HepG2 (cell line): ENCODE measurements around the gene FBXO5. TPM values are rescaled to one million over a fixed set of nuclear protein-coding genes. Genes with fewer than 3 reads are reported as not detected.

Experiments
- ADNP ChIP-seq: sonication (generic); formaldehyde crosslinking; IDR thresholded peaks from 2 replicates; pipeline ENCODE4 v1.4.0; 2020; ENCODE audit warnings: missing genetic modification reagents
- CREB1 ChIP-seq, 2 experiments: fragments of 450-650 bp in 1 of 2; IDR thresholded peaks; 2 replicates each; pipeline ENCODE4 v1.6.1; 2016 to 2017; ENCODE audit warnings: control low read depth in 1 of 2, mild to moderate bottlenecking in 1 of 2, missing compliant biosample characterization in 1 of 2, missing genetic modification characterization in 1 of 2
- HNF4A ChIP-seq: sonication (generic); formaldehyde crosslinking; IDR thresholded peaks from 2 replicates; pipeline ENCODE4 v1.4.0; 2020; ENCODE audit warnings: missing genetic modification reagents
- HNRNPUL1 ChIP-seq: fragments of 200-400 bp; formaldehyde crosslinking; IDR thresholded peaks from 2 replicates; pipeline ENCODE4 v1.6.1; 2017; ENCODE audit warnings: low read depth, mild to moderate bottlenecking, low read length, moderate library complexity
- HOXA3 ChIP-seq: sonication (generic); formaldehyde crosslinking; IDR thresholded peaks from 2 replicates; pipeline ENCODE4 v1.5.0; 2020; ENCODE audit warnings: missing genetic modification reagents
- IRF9 ChIP-seq: sonication (generic); formaldehyde crosslinking; IDR thresholded peaks from 2 replicates; pipeline ENCODE4 v1.8.0; 2022; ENCODE audit warnings: missing genetic modification reagents, mild to moderate bottlenecking, borderline replicate concordance
- NONO ChIP-seq, 2 experiments: fragments of 450-650 bp in 1 of 2; sonication (generic) in 1 of 2; formaldehyde crosslinking in 1 of 2; IDR thresholded peaks in 1 of 2; conservative IDR thresholded peaks in 1 of 2; 2 replicates each; pipeline versions ENCODE4 v1.6.1 to v1.8.0; 2017 to 2022; ENCODE audit warnings: mild to moderate bottlenecking in 1 of 2, missing genetic modification reagents in 1 of 2, moderate library complexity in 1 of 2
- NRL ChIP-seq: sonication (generic); formaldehyde crosslinking; IDR thresholded peaks from 2 replicates; pipeline ENCODE4 v1.5.0; 2020; ENCODE audit warnings: missing genetic modification reagents, mild to moderate bottlenecking, moderate library complexity, borderline replicate concordance
- PRPF4 ChIP-seq: fragments of 200-400 bp; formaldehyde crosslinking; IDR thresholded peaks from 2 replicates; pipeline ENCODE4 v1.6.1; 2016; ENCODE audit warnings: low read length, low read depth; ENCODE audit not compliant: poor library complexity, severe bottlenecking
- RFXAP ChIP-seq: sonication (generic); formaldehyde crosslinking; IDR thresholded peaks from 2 replicates; pipeline ENCODE4 v1.4.0; 2020; ENCODE audit warnings: missing genetic modification reagents, borderline replicate concordance
- SALL1 ChIP-seq: sonication (generic); formaldehyde crosslinking; IDR thresholded peaks from 2 replicates; pipeline ENCODE4 v1.8.0; 2022; ENCODE audit warnings: mild to moderate bottlenecking, missing genetic modification reagents
- TFDP1 ChIP-seq: IDR thresholded peaks from 2 replicates; pipeline ENCODE4 v1.6.1; 2016; ENCODE audit warnings: missing compliant biosample characterization, missing genetic modification reagents, borderline replicate concordance
- YEATS4 ChIP-seq: sonication (generic); formaldehyde crosslinking; IDR thresholded peaks from 2 replicates; pipeline ENCODE4 v1.4.0; 2020; ENCODE audit warnings: missing genetic modification reagents, borderline replicate concordance
- ZFP36L2 ChIP-seq: sonication (generic); formaldehyde crosslinking; IDR thresholded peaks from 2 replicates; pipeline ENCODE4 v1.4.0; 2020; ENCODE audit warnings: missing genetic modification reagents
- ZIK1 ChIP-seq: sonication (generic); formaldehyde crosslinking; IDR thresholded peaks from 2 replicates; pipeline ENCODE4 v1.5.0; 2020; ENCODE audit warnings: mild to moderate bottlenecking, low read depth, missing genetic modification reagents, borderline replicate concordance
- ZNF10 ChIP-seq: sonication (generic); formaldehyde crosslinking; IDR thresholded peaks from 2 replicates; pipeline ENCODE4 v1.4.0; 2020; ENCODE audit warnings: mild to moderate bottlenecking, low read depth, missing genetic modification reagents, borderline replicate concordance
- ZNF468 ChIP-seq: sonication (generic); formaldehyde crosslinking; IDR thresholded peaks from 2 replicates; pipeline ENCODE4 v1.8.0; 2022; ENCODE audit warnings: mild to moderate bottlenecking, moderate library complexity, missing genetic modification reagents
- ZNF552 ChIP-seq: sonication (generic); formaldehyde crosslinking; IDR thresholded peaks from 2 replicates; pipeline ENCODE4 v1.9.0; 2022; ENCODE audit warnings: missing genetic modification reagents, mild to moderate bottlenecking, borderline replicate concordance
- ZNF556 ChIP-seq: sonication (generic); formaldehyde crosslinking; IDR thresholded peaks from 2 replicates; pipeline ENCODE4 v1.4.0; 2020; ENCODE audit warnings: mild to moderate bottlenecking, missing genetic modification reagents, borderline replicate concordance
- ZNF773 ChIP-seq: sonication (generic); formaldehyde crosslinking; IDR thresholded peaks from 2 replicates; pipeline ENCODE4 v1.4.0; 2020; ENCODE audit warnings: missing genetic modification reagents, borderline replicate concordance
- polyA plus RNA-seq, 8 experiments: library from polyadenylated mRNA; depleted of rRNA in 3 of 8; stranded (reverse) in 7 of 8; unstranded in 1 of 8; fragments of >200 nt; fragmentation: Illumina TruSeq in 4 of 8; extraction: Trizol in 4 of 8; gene quantifications; 2 replicates each; pipeline versions ENCODE4 v1.2.1 to v1.2.3, GENCODE V29; 2011 to 2016; ENCODE audit warnings: low read depth in 4 of 8, missing spikeins in 1 of 8, mixed read lengths in 1 of 8; ENCODE audit not compliant: insufficient read depth in 1 of 8
- total RNA-seq, 5 experiments: library from RNA; depleted of rRNA; stranded (reverse); fragments of >200 nt; fragmentation: Illumina TruSeq; extraction: Trizol; gene quantifications; 2 replicates each; pipeline ENCODE4 v1.2.3, GENCODE V29; 2016; ENCODE audit warnings: low read depth in 1 of 5
- TF ChIP-seq, protein P1 (sequence below): IDR thresholded peaks from 2 replicates; pipeline ENCODE4 v1.6.1; 2016; ENCODE audit warnings: low read depth, missing genetic modification reagents, missing compliant biosample characterization

FBXO5 gene
- total and polyA plus RNA-seq, 2 of the 13 experiments (the other 11 are each of a cell fraction or from before 2014, with no cell fraction given) = 15.8 to 41.5 TPM

DNA sequence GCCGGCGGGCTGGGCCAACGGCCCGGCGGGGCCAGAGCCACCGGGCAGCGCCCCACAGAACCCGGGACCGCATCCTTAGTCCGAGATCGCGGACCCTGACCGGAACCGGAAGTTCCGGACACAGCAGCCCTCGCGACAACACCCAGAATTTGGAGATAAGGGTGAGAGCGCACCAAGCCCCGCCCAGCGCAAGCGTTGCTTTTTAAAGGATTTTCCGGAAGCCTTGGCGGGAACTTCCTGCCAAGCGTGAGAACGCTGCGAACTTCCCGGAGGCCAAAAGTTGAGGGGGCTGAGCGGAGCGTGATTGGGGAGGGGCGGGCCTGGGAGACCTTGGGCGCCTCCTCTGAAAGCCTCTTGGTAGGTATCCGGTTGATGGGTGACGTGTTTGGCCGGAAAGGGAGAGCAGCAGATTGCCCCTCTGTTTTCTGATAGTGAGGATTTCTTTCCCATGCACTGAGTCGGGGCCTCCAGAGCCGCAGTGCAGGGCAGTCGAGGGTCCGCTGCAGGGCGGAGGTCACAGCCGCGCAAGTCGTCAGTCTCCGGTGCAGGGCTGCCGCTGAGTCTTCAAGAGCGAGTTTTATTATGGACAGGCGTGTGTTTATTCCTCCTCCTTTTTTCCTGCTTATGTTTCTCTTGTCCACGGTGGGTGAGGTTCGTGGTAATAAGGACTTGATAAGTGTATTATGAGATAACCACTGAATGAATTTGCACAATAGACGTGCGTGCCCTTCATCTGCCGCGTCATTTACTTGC, 19.9 kb upstream of the FBXO5 start, which contains the start of gene MTRF1L (continued):
- TF ChIP-seq, protein P1, sequence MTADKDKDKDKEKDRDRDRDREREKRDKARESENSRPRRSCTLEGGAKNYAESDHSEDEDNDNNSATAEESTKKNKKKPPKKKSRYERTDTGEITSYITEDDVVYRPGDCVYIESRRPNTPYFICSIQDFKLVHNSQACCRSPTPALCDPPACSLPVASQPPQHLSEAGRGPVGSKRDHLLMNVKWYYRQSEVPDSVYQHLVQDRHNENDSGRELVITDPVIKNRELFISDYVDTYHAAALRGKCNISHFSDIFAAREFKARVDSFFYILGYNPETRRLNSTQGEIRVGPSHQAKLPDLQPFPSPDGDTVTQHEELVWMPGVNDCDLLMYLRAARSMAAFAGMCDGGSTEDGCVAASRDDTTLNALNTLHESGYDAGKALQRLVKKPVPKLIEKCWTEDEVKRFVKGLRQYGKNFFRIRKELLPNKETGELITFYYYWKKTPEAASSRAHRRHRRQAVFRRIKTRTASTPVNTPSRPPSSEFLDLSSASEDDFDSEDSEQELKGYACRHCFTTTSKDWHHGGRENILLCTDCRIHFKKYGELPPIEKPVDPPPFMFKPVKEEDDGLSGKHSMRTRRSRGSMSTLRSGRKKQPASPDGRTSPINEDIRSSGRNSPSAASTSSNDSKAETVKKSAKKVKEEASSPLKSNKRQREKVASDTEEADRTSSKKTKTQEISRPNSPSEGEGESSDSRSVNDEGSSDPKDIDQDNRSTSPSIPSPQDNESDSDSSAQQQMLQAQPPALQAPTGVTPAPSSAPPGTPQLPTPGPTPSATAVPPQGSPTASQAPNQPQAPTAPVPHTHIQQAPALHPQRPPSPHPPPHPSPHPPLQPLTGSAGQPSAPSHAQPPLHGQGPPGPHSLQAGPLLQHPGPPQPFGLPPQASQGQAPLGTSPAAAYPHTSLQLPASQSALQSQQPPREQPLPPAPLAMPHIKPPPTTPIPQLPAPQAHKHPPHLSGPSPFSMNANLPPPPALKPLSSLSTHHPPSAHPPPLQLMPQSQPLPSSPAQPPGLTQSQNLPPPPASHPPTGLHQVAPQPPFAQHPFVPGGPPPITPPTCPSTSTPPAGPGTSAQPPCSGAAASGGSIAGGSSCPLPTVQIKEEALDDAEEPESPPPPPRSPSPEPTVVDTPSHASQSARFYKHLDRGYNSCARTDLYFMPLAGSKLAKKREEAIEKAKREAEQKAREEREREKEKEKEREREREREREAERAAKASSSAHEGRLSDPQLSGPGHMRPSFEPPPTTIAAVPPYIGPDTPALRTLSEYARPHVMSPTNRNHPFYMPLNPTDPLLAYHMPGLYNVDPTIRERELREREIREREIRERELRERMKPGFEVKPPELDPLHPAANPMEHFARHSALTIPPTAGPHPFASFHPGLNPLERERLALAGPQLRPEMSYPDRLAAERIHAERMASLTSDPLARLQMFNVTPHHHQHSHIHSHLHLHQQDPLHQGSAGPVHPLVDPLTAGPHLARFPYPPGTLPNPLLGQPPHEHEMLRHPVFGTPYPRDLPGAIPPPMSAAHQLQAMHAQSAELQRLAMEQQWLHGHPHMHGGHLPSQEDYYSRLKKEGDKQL (CRISPR knock-in tag) = 0 out of 2 replicates have a peak, but pooled peaks have one; percentile 12
- TF ChIP-seq ZNF468 (CRISPR knock-in tag) (no peak), ZNF552 (CRISPR knock-in tag) (no peak), ZFP36L2 (CRISPR knock-in tag) (no peak), NRL (CRISPR knock-in tag) (peak; percentile 79; the same call in 1 of the 2 replicates), CREB1 (IDR thresholded peaks at IDR 0.05) (peak; percentile 56; the same call in 1 of the 2 replicates), CREB1 (CRISPR knock-in tag; IDR thresholded peaks at IDR 0.05) (peak; percentile 89), HNRNPUL1 (no peak), HOXA3 (CRISPR knock-in tag) (peak; percentile 71; the same call in 1 of the 2 replicates), YEATS4 (CRISPR knock-in tag) (peak; percentile 89), SALL1 (CRISPR knock-in tag) (peak; percentile 67), IRF9 (CRISPR knock-in tag) (no peak), PRPF4 (no peak), HNF4A (peak; percentile 17; the same call in 1 of the 2 replicates), RFXAP (CRISPR knock-in tag) (0 out of 2 replicates have a peak, but pooled peaks have one; percentile 26), ZNF773 (CRISPR knock-in tag) (0 out of 2 replicates have a peak, but pooled peaks have one; percentile 64), ZIK1 (peak; percentile 47; the same call in 1 of the 2 replicates), ADNP (CRISPR knock-in tag) (no peak), ZNF10 (CRISPR knock-in tag) (no peak), ZNF556 (CRISPR knock-in tag) (no peak; the same call in 1 of the 2 replicates), TFDP1 (CRISPR knock-in tag) (peak; percentile 83), NONO (IDR thresholded peaks at IDR 0.05) (no peak), NONO (CRISPR knock-in tag; conservative IDR thresholded peaks at IDR 0.05) (0 out of 2 replicates have a peak, but pooled peaks have one; percentile 19)
